MCF 10A (cell line): ENCODE results near the gene PPP2R5C. TPM values are rescaled to one million over a fixed set of nuclear protein-coding genes. Genes with fewer than 3 reads are reported as not detected.

Source experiments
- BruUV-seq: library from RNA; stranded (reverse); fragments of 400-500 nt; replicated peaks from 2 replicates; lab custom pipeline; 2021; lab: Mats Ljungman, UMichigan
- CTCF ChIA-PET: fragments of 300-600 bp; sonication (Branson Sonifier 250); formaldehyde crosslinking; extraction: SDS; loops from one replicate; lab custom pipeline; 2021; ENCODE audit warnings: antibody characterized with exemption, inconsistent platforms; lab: Yijun Ruan, JAX
- POLR2A ChIA-PET: fragments of 300-600, 350-650 bp; sonication (Branson Sonifier 250); formaldehyde crosslinking; extraction: SDS; loops from one replicate; lab custom pipeline; 2020; ENCODE audit warnings: antibody characterized with exemption, inconsistent platforms; lab: Yijun Ruan, JAX
- DNase-seq: peaks from one replicate; pipeline ENCODE4 v3.0.0-alpha.2; 2018; ENCODE audit not compliant: unreplicated experiment
- H3K27ac Mint-ChIP-seq: one replicate; pipeline ENCODE4 v1.8.0; 2022; ENCODE audit warnings: mild to moderate bottlenecking, low read depth, mixed read lengths; ENCODE audit not compliant: unreplicated experiment
- H3K27me3 Mint-ChIP-seq: one replicate; pipeline ENCODE4 v1.8.0; 2022; ENCODE audit warnings: mixed read lengths; ENCODE audit not compliant: insufficient read depth, unreplicated experiment
- H3K36me3 Mint-ChIP-seq: one replicate; pipeline ENCODE4 v1.8.0; 2022; ENCODE audit warnings: mild to moderate bottlenecking, moderate library complexity, mixed read lengths; ENCODE audit not compliant: insufficient read depth, unreplicated experiment
- H3K4me1 Mint-ChIP-seq: one replicate; pipeline ENCODE4 v1.8.0; 2022; ENCODE audit warnings: mixed read lengths; ENCODE audit not compliant: insufficient read depth, unreplicated experiment
- H3K4me3 Mint-ChIP-seq: one replicate; pipeline ENCODE4 v1.8.0; 2022; ENCODE audit warnings: mild to moderate bottlenecking, moderate library complexity, mixed read lengths; ENCODE audit not compliant: unreplicated experiment
- H3K9me3 Mint-ChIP-seq: one replicate; pipeline ENCODE4 v1.8.0; 2022; ENCODE audit warnings: mixed read lengths; ENCODE audit not compliant: unreplicated experiment
- CTCF ChIP-seq: fragments of 200-600 bp; IDR thresholded peaks from one replicate; pipeline ENCODE4 v1.8.0; 2022; ENCODE audit warnings: antibody characterized with exemption, mild to moderate bottlenecking; ENCODE audit not compliant: unreplicated experiment
- intact Hi-C: fragments of 100-400 bp; cut with micrococcal nuclease; formaldehyde crosslinking; loops from 2 replicates; pipeline ENCODE4 v1.14.1; 2022
- total RNA-seq: library from RNA; stranded (reverse); gene quantifications from 2 replicates; pipeline ENCODE4 v1.2.3, GENCODE V29; 2022

PPP2R5C gene
- total RNA-seq, 1 experiment from 2014 or later, result 118 TPM

GRCh38 chr14:101914083-101914482 lies 152.6 kb downstream of the PPP2R5C start:
- TF ChIP-seq CTCF, result no peak
- POLR2A ChIA-PET, result no interaction called here

GRCh38 chr14:101915871-101916815 lies 154.6 kb downstream of the PPP2R5C start:
- Mint-ChIP-seq H3K4me3 (no peak overlapping the region), H3K27ac (no peak overlapping the region), H3K4me1 (no peaks in the 10 kb centered on the region), H3K9me3 (no peaks in the 10 kb centered on the region), H3K36me3 (peaks cover 66% of the 10 kb centered on the region), H3K27me3 (no peaks in the 10 kb centered on the region)
- CTCF ChIA-PET, result no interaction called here
- BruUV-seq, result no TSS peak
- DNase-seq, result no peak
- intact Hi-C loops, result no loop called here
- no peak for TF ChIP-seq CTCF
- POLR2A ChIA-PET, result interaction anchor here (0.9 kb wide), 1 partner anchor 105 kb away, joined by 3 read pairs; no protein-coding TSS in a partner anchor

More at GRCh38 chr14:101914083-101914482, 152.6 kb downstream of the PPP2R5C start:
- peaks cover 71% of the 10 kb centered on the region for H3K36me3 Mint-ChIP-seq
- H3K4me3 Mint-ChIP-seq, result no peak overlapping the region
- BruUV-seq, result no TSS peak
- intact Hi-C loops, result no loop called here
- CTCF ChIA-PET, result interaction anchor here (0.7 kb wide), 1 partner anchor 64 kb away, joined by 3 read pairs; no protein-coding TSS in a partner anchor
- H3K27me3 Mint-ChIP-seq, result no peaks in the 10 kb centered on the region
- H3K27ac Mint-ChIP-seq, result no peak overlapping the region
- H3K9me3 Mint-ChIP-seq, result no peaks in the 10 kb centered on the region
- no peaks in the 10 kb centered on the region for H3K4me1 Mint-ChIP-seq
- DNase-seq, result no peak

- Mint-ChIP-seq H3K27me3 (no peaks in the 10 kb centered on the region), H3K9me3 (no peaks in the 10 kb centered on the region), H3K4me1 (no peaks in the 10 kb centered on the region), H3K36me3 (peaks cover 67% of the 10 kb centered on the region), H3K4me3 (no peak overlapping the region), H3K27ac (no peak overlapping the region)
- DNase-seq, result no peak
- POLR2A ChIA-PET, result interaction anchor here (0.9 kb wide), 1 partner anchor 106 kb away, joined by 3 read pairs; no protein-coding TSS in a partner anchor
- intact Hi-C loops, result no loop called here
- CTCF ChIA-PET, result interaction anchor here (0.6 kb wide), 1 partner anchor 505 kb away, joined by 5 read pairs; no protein-coding TSS in a partner anchor
- BruUV-seq, result no TSS peak
- no peak for TF ChIP-seq CTCF
These were observed 155.4 kb downstream of the PPP2R5C start for GRCh38 chr14:101916816-101917412.

GRCh38 chr14:101917413-101918017 lies 156.0 kb downstream of the PPP2R5C start:
- CTCF ChIA-PET, result interaction anchor here (0.6 kb wide), 1 partner anchor 506 kb away, joined by 5 read pairs; no protein-coding TSS in a partner anchor
- intact Hi-C loops, result no loop called here

More at GRCh38 chr14:101917413-101918017, 156.0 kb downstream of the PPP2R5C start:
- TF ChIP-seq CTCF, result no peak
- H3K27ac Mint-ChIP-seq, result no peak overlapping the region
- no peak overlapping the region for H3K4me3 Mint-ChIP-seq
- no peaks in the 10 kb centered on the region for H3K27me3 Mint-ChIP-seq
- no peaks in the 10 kb centered on the region for H3K9me3 Mint-ChIP-seq
- no TSS peak for BruUV-seq
- POLR2A ChIA-PET, result no interaction called here
- DNase-seq, result no peak
- peaks cover 64% of the 10 kb centered on the region for H3K36me3 Mint-ChIP-seq
- no peaks in the 10 kb centered on the region for H3K4me1 Mint-ChIP-seq
